T-helper 17 cell (primary cell): Measurements from ENCODE around the gene NWD2. TPM values are rescaled to one million over a fixed set of nuclear protein-coding genes. Genes with fewer than 3 reads are reported as not detected.

Experiments used
- ATAC-seq: fragments of 150-1000 bp; cut with Tn5 transposase; 2 replicates; pipeline ENCODE4 v1.10.0; 2021; ENCODE audit warnings: mild to moderate bottlenecking, moderate library complexity
- DNase-seq, 3 donors: peaks; one replicate each; pipeline versions ENCODE4 v3.0.0 to v3.0.0-alpha.2; 2020 to 2021
- H3K9me3 ChIP-seq: one replicate; pipeline ENCODE4 v1.7.0; 2013; ENCODE audit warnings: low read length, mild to moderate bottlenecking; ENCODE audit not compliant: control insufficient read depth, poor library complexity, severe bottlenecking
- H3K27ac Mint-ChIP-seq: one replicate; pipeline ENCODE4 v1.8.0; 2022; ENCODE audit warnings: mild to moderate bottlenecking, moderate library complexity, mixed read lengths
- H3K27me3 Mint-ChIP-seq: one replicate; pipeline ENCODE4 v1.8.0; 2022; ENCODE audit warnings: mixed read lengths
- H3K36me3 Mint-ChIP-seq: one replicate; pipeline ENCODE4 v1.8.0; 2022; ENCODE audit warnings: low read depth, mixed read lengths
- H3K4me1 Mint-ChIP-seq: one replicate; pipeline ENCODE4 v1.8.0; 2022; ENCODE audit warnings: mild to moderate bottlenecking, mixed read lengths
- H3K4me3 Mint-ChIP-seq: one replicate; pipeline ENCODE4 v1.8.0; 2022; ENCODE audit warnings: mild to moderate bottlenecking, moderate library complexity, mixed read lengths
- total RNA-seq, 4 donors: library from RNA in 2 of 4; stranded (reverse) in 2 of 4; gene quantifications; one replicate each; pipeline ENCODE4 v1.2.3 and lab custom pipeline; 2022 to 2026

The NWD2 gene
- total RNA-seq, 2 donors from 2014 or later: not detected

- H3K9me3 ChIP-seq: no peaks in the 10 kb centered on the region
- no peak for DNase-seq
- ATAC-seq: no peak
- peaks cover 27% of the 10 kb centered on the region for H3K27me3 Mint-ChIP-seq
- H3K36me3 Mint-ChIP-seq: peaks cover 3% of the 10 kb centered on the region
- no peak overlapping the region for H3K27ac Mint-ChIP-seq
- H3K4me3 Mint-ChIP-seq: no peak overlapping the region
- no peaks in the 10 kb centered on the region for H3K4me1 Mint-ChIP-seq
Observed at GRCh38 chr4:37422102-37422501, 177.6 kb downstream of the NWD2 start.

GRCh38 chr4:37422638-37423037 is 178.1 kb downstream of the NWD2 start:
- DNase-seq (no peak), ATAC-seq (no peak)
- peaks cover 3% of the 10 kb centered on the region for H3K36me3 Mint-ChIP-seq

GRCh38 chr4:37423310-37423709 is 178.8 kb downstream of the NWD2 start:
- no peaks in the 10 kb centered on the region for H3K9me3 ChIP-seq
- ATAC-seq: no peak
- H3K27ac Mint-ChIP-seq: no peak overlapping the region
- H3K4me3 Mint-ChIP-seq: no peak overlapping the region
- H3K4me1 Mint-ChIP-seq: no peaks in the 10 kb centered on the region
- H3K27me3 Mint-ChIP-seq: peaks cover 39% of the 10 kb centered on the region
- DNase-seq: no peak
- H3K36me3 Mint-ChIP-seq: peaks cover 3% of the 10 kb centered on the region

More at GRCh38 chr4:37422638-37423037, 178.1 kb downstream of the NWD2 start:
- H3K9me3 ChIP-seq: no peaks in the 10 kb centered on the region
- H3K4me1 Mint-ChIP-seq: no peaks in the 10 kb centered on the region
- H3K27ac Mint-ChIP-seq: no peak overlapping the region
- H3K4me3 Mint-ChIP-seq: no peak overlapping the region
- H3K27me3 Mint-ChIP-seq: peaks cover 32% of the 10 kb centered on the region

- no peak for DNase-seq
- no peak overlapping the region for H3K27ac Mint-ChIP-seq
- ATAC-seq: no peak
- no peaks in the 10 kb centered on the region for H3K9me3 ChIP-seq
- peaks cover 3% of the 10 kb centered on the region for H3K36me3 Mint-ChIP-seq
- H3K4me3 Mint-ChIP-seq: no peak overlapping the region
- H3K4me1 Mint-ChIP-seq: no peaks in the 10 kb centered on the region
- H3K27me3 Mint-ChIP-seq: peaks cover 41% of the 10 kb centered on the region
Observed at GRCh38 chr4:37424753-37425152, 180.2 kb downstream of the NWD2 start.

GRCh38 chr4:37425857-37426256 is 181.3 kb downstream of the NWD2 start:
- ATAC-seq (no peak), DNase-seq (no peak)
- H3K27ac Mint-ChIP-seq: no peak overlapping the region
- H3K27me3 Mint-ChIP-seq: peaks cover 52% of the 10 kb centered on the region
- H3K9me3 ChIP-seq: no peaks in the 10 kb centered on the region
- peaks cover 3% of the 10 kb centered on the region for H3K36me3 Mint-ChIP-seq
- H3K4me1 Mint-ChIP-seq: no peaks in the 10 kb centered on the region
- no peak overlapping the region for H3K4me3 Mint-ChIP-seq

- no peak overlapping the region for H3K4me3 Mint-ChIP-seq
- H3K27ac Mint-ChIP-seq: no peak overlapping the region
- H3K27me3 Mint-ChIP-seq: peaks cover 62% of the 10 kb centered on the region
- no peak for DNase-seq
- peaks cover 3% of the 10 kb centered on the region for H3K36me3 Mint-ChIP-seq
- no peaks in the 10 kb centered on the region for H3K9me3 ChIP-seq
- ATAC-seq: no peak
- H3K4me1 Mint-ChIP-seq: no peaks in the 10 kb centered on the region
Observed at GRCh38 chr4:37427193-37427592, 182.7 kb downstream of the NWD2 start.

GRCh38 chr4:37429906-37430305 is 185.4 kb downstream of the NWD2 start:
- Mint-ChIP-seq H3K27me3 (peaks cover 67% of the 10 kb centered on the region), H3K36me3 (no peaks in the 10 kb centered on the region), H3K4me1 (no peaks in the 10 kb centered on the region), H3K4me3 (no peak overlapping the region), H3K27ac (no peak overlapping the region)
- H3K9me3 ChIP-seq: no peaks in the 10 kb centered on the region
- DNase-seq (no peak), ATAC-seq (no peak)

- Mint-ChIP-seq H3K27ac (no peak overlapping the region), H3K4me3 (no peak overlapping the region), H3K36me3 (no peaks in the 10 kb centered on the region), H3K27me3 (peaks cover 58% of the 10 kb centered on the region), H3K4me1 (no peaks in the 10 kb centered on the region)
- ATAC-seq (no peak), DNase-seq (no peak)
- H3K9me3 ChIP-seq: no peaks in the 10 kb centered on the region
Observed at GRCh38 chr4:37430718-37431416, 186.3 kb downstream of the NWD2 start.

GRCh38 chr4:37431417-37431743 is 186.8 kb downstream of the NWD2 start:
- ATAC-seq: no peak
- no peaks in the 10 kb centered on the region for H3K4me1 Mint-ChIP-seq
- H3K27me3 Mint-ChIP-seq: peaks cover 53% of the 10 kb centered on the region
- no peaks in the 10 kb centered on the region for H3K9me3 ChIP-seq
- no peak overlapping the region for H3K27ac Mint-ChIP-seq
- DNase-seq: no peak
- no peaks in the 10 kb centered on the region for H3K36me3 Mint-ChIP-seq
- H3K4me3 Mint-ChIP-seq: no peak overlapping the region

GRCh38 chr4:37434469-37434868 is 189.9 kb downstream of the NWD2 start:
- H3K4me3 Mint-ChIP-seq: no peak overlapping the region
- no peak overlapping the region for H3K27ac Mint-ChIP-seq
- no peaks in the 10 kb centered on the region for H3K36me3 Mint-ChIP-seq
- ATAC-seq (no peak), DNase-seq (no peak)
- no peaks in the 10 kb centered on the region for H3K4me1 Mint-ChIP-seq
- H3K9me3 ChIP-seq: no peaks in the 10 kb centered on the region
- H3K27me3 Mint-ChIP-seq: peaks cover 38% of the 10 kb centered on the region

- ATAC-seq (no peak), DNase-seq (no peak)
- no peaks in the 10 kb centered on the region for H3K4me1 Mint-ChIP-seq
- H3K9me3 ChIP-seq: no peaks in the 10 kb centered on the region
- no peak overlapping the region for H3K4me3 Mint-ChIP-seq
- peaks cover 2% of the 10 kb centered on the region for H3K36me3 Mint-ChIP-seq
- H3K27ac Mint-ChIP-seq: no peak overlapping the region
- H3K27me3 Mint-ChIP-seq: peaks cover 38% of the 10 kb centered on the region
Observed at GRCh38 chr4:37436546-37436945, 192.0 kb downstream of the NWD2 start.

GRCh38 chr4:37437163-37437562 is 192.6 kb downstream of the NWD2 start:
- Mint-ChIP-seq H3K27me3 (peaks cover 40% of the 10 kb centered on the region), H3K27ac (no peak overlapping the region), H3K4me3 (no peak overlapping the region), H3K36me3 (peaks cover 2% of the 10 kb centered on the region), H3K4me1 (no peaks in the 10 kb centered on the region)
- H3K9me3 ChIP-seq: no peaks in the 10 kb centered on the region
- ATAC-seq (no peak), DNase-seq (no peak)

- Mint-ChIP-seq H3K27me3 (peaks cover 43% of the 10 kb centered on the region), H3K36me3 (peaks cover 2% of the 10 kb centered on the region), H3K4me3 (no peak overlapping the region), H3K4me1 (no peaks in the 10 kb centered on the region), H3K27ac (no peak overlapping the region)
- ATAC-seq: no peak
- DNase-seq: no peak
- H3K9me3 ChIP-seq: no peaks in the 10 kb centered on the region
Observed at GRCh38 chr4:37438564-37439279, 194.2 kb downstream of the NWD2 start.
